GM12864 (cell line): ENCODE results near the gene CSNK1G1.

ENCODE experiments used
- DNase-seq: peaks from one replicate; pipeline ENCODE4 v3.0.0-alpha.2; 2011; ENCODE audit warnings: low read depth
- H3K4me3 ChIP-seq: 2 replicates; pipeline ENCODE4 v1.5.1; 2011; ENCODE audit warnings: mild to moderate bottlenecking, low read depth, low read length, control low read depth
- CTCF ChIP-seq: IDR thresholded peaks from 2 replicates; pipeline ENCODE4 v1.5.1; 2011; ENCODE audit warnings: low read depth, mild to moderate bottlenecking, moderate library complexity, low read length, control low read depth, inconsistent platforms; ENCODE audit errors: missing control alignments

CSNK1G1 gene

GRCh38 chr15:64246364-64247189 is 109.4 kb downstream of the CSNK1G1 start:
- H3K4me3 ChIP-seq, result no peak overlapping the region
- TF ChIP-seq CTCF, result no peak
- DNase-seq, result peak; percentile 74

GRCh38 chr15:64245405-64245804 is 110.6 kb downstream of the CSNK1G1 start:
- no peak overlapping the region for H3K4me3 ChIP-seq
- no peak for TF ChIP-seq CTCF
- DNase-seq, result no peak

- H3K4me3 ChIP-seq, result no peak overlapping the region
- DNase-seq, result no peak
- TF ChIP-seq CTCF, result no peak
Observed at GRCh38 chr15:64237677-64238076, 118.3 kb downstream of the CSNK1G1 start.

GRCh38 chr15:64236156-64236894 is 119.6 kb downstream of the CSNK1G1 start:
- H3K4me3 ChIP-seq, result no peak overlapping the region
- no peak for TF ChIP-seq CTCF
- no peak for DNase-seq

- DNase-seq, result no peak
- no peak for TF ChIP-seq CTCF
Observed at GRCh38 chr15:64235552-64235951, 120.4 kb downstream of the CSNK1G1 start.

GRCh38 chr15:64233299-64233698 is 122.7 kb downstream of the CSNK1G1 start:
- no peak overlapping the region for H3K4me3 ChIP-seq
- DNase-seq, result no peak
- no peak for TF ChIP-seq CTCF

More at GRCh38 chr15:64235552-64235951, 120.4 kb downstream of the CSNK1G1 start:
- no peak overlapping the region for H3K4me3 ChIP-seq

- DNase-seq, result no peak
- H3K4me3 ChIP-seq, result no peak overlapping the region
- no peak for TF ChIP-seq CTCF
Observed at GRCh38 chr15:64232400-64232799, 123.6 kb downstream of the CSNK1G1 start.
